Measurements from ENCODE around the gene RNF169.

Gene RNF169

GRCh38 chr11:74778581-74778980, 29.9 kb downstream of the RNF169 start:
- H3K36me3 ChIP-seq: no peaks in the 10 kb centered on the region
- H3K4me3 ChIP-seq: no peak overlapping the region
- peaks cover 0 to 72% (median 20%) of the 10 kb centered on the region in 4 donors for H3K4me1 ChIP-seq
- TF ChIP-seq CTCF (IDR thresholded peaks at IDR 0.05): no peak
- intact Hi-C loops (cut with DNase I; ENCODE audit: low total_unique reads): no loop called here
- H3K27ac ChIP-seq: no peak overlapping the region
- DNase-seq: no peak
- H3K27me3 ChIP-seq: no peaks in the 10 kb centered on the region
- no peaks in the 10 kb centered on the region for H3K9me3 ChIP-seq

- Histone ChIP-seq H3K27ac (no peak overlapping the region), H3K4me1 (peaks cover 0 to 74% (median 24%) of the 10 kb centered on the region in 4 donors), H3K4me3 (no peak overlapping the region), H3K27me3 (no peaks in the 10 kb centered on the region), H3K36me3 (no peaks in the 10 kb centered on the region), H3K9me3 (no peaks in the 10 kb centered on the region)
- DNase-seq: no peak
- intact Hi-C loops (cut with DNase I; ENCODE audit: low total_unique reads): no loop called here
- no peak for TF ChIP-seq CTCF (IDR thresholded peaks at IDR 0.05)
Observed at GRCh38 chr11:74780248-74781005, 31.8 kb downstream of the RNF169 start.

- intact Hi-C loops (cut with DNase I; ENCODE audit: low total_unique reads): no loop called here
- Histone ChIP-seq H3K4me3 (no peak overlapping the region), H3K27ac (no peak overlapping the region), H3K27me3 (no peaks in the 10 kb centered on the region), H3K36me3 (no peaks in the 10 kb centered on the region), H3K9me3 (no peaks in the 10 kb centered on the region), H3K4me1 (peaks cover 0 to 67% (median 24%) of the 10 kb centered on the region in 4 donors)
- no peak for DNase-seq
- no peak for TF ChIP-seq CTCF (IDR thresholded peaks at IDR 0.05)
Observed at GRCh38 chr11:74783241-74783871, 34.7 kb downstream of the RNF169 start.

GRCh38 chr11:74784234-74784633, 35.6 kb downstream of the RNF169 start:
- no peaks in the 10 kb centered on the region for H3K36me3 ChIP-seq
- TF ChIP-seq CTCF (IDR thresholded peaks at IDR 0.05): no peak
- H3K27me3 ChIP-seq: no peaks in the 10 kb centered on the region
- no peak for DNase-seq
- H3K27ac ChIP-seq: no peak overlapping the region
- peaks cover 0 to 67% (median 24%) of the 10 kb centered on the region in 4 donors for H3K4me1 ChIP-seq
- H3K4me3 ChIP-seq: no peak overlapping the region
- no peaks in the 10 kb centered on the region for H3K9me3 ChIP-seq
- intact Hi-C loops (cut with DNase I; ENCODE audit: low total_unique reads): no loop called here

GRCh38 chr11:74784726-74785125, 36.1 kb downstream of the RNF169 start:
- Histone ChIP-seq H3K4me1 (peaks cover 0 to 66% (median 23%) of the 10 kb centered on the region in 4 donors), H3K36me3 (peaks cover 0 to 2% (median under 1%) of the 10 kb centered on the region in 3 donors), H3K4me3 (no peak overlapping the region), H3K27me3 (no peaks in the 10 kb centered on the region), H3K9me3 (no peaks in the 10 kb centered on the region), H3K27ac (no peak overlapping the region)
- no peak for DNase-seq
- intact Hi-C loops (cut with DNase I; ENCODE audit: low total_unique reads): no loop called here
- TF ChIP-seq CTCF (IDR thresholded peaks at IDR 0.05): no peak
